Measurements from ENCODE around the gene ARL2BP.

DNA sequence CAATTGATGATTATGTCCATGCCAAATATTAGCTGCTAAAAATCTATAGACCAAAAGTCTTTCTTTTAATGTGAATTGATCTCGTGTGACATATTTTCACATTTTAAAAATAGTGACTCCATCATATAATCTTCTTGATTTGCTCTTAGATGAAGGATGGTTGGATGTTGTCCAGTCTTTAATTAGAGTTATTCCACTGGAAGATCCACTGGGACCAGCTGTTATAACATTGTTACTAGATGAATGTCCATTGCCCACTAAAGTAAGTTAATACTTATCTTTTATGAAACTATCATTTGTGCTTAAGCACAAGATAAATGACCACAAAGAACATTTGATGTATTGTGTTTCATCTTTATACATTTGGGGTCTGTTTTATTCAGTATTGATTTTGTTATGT, 36.1 kb upstream of the ARL2BP start:
- no peak for TF ChIP-seq POLR2AphosphoS5 (IDR thresholded peaks at IDR 0.05; ENCODE audit: low read depth, low read length)
- no peak for TF ChIP-seq TAF1 (IDR thresholded peaks at IDR 0.05; ENCODE audit: borderline replicate concordance, insufficient read depth, low read length)

Data from PFSK-1 (cell line).